ENCODE data around the gene TMEM184C. TPM values are rescaled to one million over a fixed set of nuclear protein-coding genes. Genes with fewer than 3 reads are reported as not detected.

The TMEM184C gene
- polyA plus RNA-seq, 3 donors from 2014 or later = 12.8 to 31.5 (median 21.6) TPM

DNA sequence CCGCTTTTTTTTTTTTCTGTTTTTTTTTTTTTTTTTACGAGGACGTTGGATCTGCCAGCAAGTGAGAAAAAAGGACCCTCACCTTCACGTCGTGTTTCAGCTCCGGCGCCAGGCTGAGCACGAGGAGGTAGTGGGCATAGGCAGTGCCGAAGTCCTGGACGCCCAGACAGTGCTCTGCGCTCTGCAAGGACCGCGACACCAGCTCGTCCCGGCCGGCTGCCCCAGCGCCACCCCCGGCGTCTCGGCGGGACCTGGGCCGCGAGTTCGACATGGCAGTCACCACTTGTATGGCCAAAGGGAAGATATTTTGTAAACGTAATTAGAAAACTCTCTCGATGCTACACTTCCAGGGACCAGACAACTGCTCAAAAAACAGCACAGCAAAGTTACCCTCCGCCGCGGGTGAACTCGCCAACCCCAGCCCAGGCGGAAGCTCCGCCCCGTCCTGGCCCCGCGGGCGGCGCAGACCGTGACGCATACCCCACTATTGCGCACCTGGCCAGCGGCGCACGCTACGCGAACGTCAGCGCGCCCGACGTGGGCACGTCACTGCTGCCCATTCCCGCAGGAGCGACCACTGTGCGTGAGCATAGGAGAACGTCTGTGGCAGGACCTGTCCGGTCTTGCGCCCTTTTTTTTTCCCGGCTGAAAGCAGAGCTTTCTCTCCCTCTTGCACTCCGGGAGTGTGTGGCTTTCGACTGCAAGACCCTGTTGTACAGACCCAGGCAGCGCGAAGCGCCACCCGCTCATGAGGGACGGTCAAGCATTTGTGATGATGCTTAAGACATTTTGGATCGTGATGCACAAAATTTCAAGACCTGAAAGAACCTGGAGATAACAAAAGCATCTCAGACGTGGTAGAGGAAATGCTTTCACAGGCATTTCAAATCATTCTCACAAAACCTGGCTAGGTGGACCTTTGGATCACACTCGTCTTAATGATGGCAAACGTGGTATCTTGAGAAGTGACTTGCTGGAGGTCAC is 66.8 kb downstream of the TMEM184C start, which contains the start of gene PRMT9:
PRMT9 (minus strand) TSS at position 447 of the 984 bp plus-strand sequence; CDS start at position 271, 176 bp downstream.
- peak; percentile 87 to 88 (median 88) for DNase-seq
- Mint-ChIP-seq H3K36me3 (peaks cover under 1 to 4% (median 1%) of the 10 kb centered on the region in 3 donors), H3K4me3 (peak within 1 kb of the TSS; percentile 92 to 97 (median 96)), H3K4me1 (peaks cover 29 to 59% of the 10 kb centered on the region in 2 donors), H3K27me3 (ENCODE audit: low read depth in 3 of 3) (peaks cover 3 to 20% (median 9%) of the 10 kb centered on the region in 3 donors), H3K27ac (peak within 1 kb of the TSS; percentile 95 to 99 (median 98)), H3K9me3 (no peaks in the 10 kb centered on the region)

DNA sequence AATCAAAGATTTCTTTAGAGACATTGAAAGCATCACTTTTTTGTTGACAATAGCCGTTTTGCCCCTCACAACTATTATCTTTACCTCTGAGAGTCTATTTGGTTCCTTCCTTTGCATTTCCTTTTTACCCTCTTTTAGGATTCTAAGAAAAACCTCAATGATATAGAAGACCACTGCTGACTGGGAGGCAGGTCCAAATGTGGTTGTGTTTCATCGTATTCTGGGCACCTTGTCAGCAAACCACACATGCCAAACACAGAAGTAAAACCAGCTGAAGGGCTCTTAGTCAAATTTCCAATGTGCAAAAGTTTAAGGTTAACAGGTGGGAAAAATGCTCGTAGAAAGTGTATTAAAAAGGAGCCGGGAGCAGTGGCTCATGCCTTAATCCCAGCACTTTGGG is 71.9 kb downstream of the TMEM184C start:
- H3K27me3 Mint-ChIP-seq (ENCODE audit: low read depth in 3 of 3) = peaks cover 3 to 20% (median 11%) of the 10 kb centered on the region in 3 donors
- no peaks in the 10 kb centered on the region for H3K36me3 Mint-ChIP-seq
- H3K4me3 Mint-ChIP-seq = peak overlapping the region in 3 of 5 donors; percentile 30 to 46 (median 44)
- H3K9me3 Mint-ChIP-seq = no peaks in the 10 kb centered on the region
- no peak for DNase-seq
- H3K4me1 Mint-ChIP-seq = peaks cover 9 to 22% of the 10 kb centered on the region in 2 donors
- H3K27ac Mint-ChIP-seq = peak overlapping the region; percentile 14 to 74 (median 66)

DNA sequence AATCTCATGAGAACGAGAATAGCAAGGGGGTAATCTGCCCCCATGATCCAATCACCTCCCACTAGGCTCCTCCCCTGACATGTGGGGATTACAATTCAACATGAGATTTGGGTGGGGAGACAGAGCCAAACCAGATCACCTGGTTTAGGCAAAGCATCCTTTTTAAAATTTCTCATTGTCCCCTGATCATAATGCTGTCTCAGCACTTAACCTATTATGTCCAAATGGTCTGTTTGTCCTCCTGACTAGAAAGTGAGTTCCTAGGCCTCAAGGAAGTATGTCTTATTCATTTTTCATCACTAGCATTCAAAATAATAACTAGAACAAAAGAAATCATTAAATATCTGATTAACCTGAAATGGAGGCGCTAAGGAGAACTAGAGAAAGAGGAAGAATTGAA is 74.6 kb downstream of the TMEM184C start:
- Mint-ChIP-seq H3K27me3 (ENCODE audit: low read depth in 3 of 3) (peaks cover 1 to 9% (median 8%) of the 10 kb centered on the region in 3 donors), H3K27ac (no peak overlapping the region), H3K4me3 (no peak overlapping the region), H3K36me3 (no peaks in the 10 kb centered on the region), H3K9me3 (no peaks in the 10 kb centered on the region), H3K4me1 (peaks cover 3 to 12% of the 10 kb centered on the region in 2 donors)
- DNase-seq = no peak

DNA sequence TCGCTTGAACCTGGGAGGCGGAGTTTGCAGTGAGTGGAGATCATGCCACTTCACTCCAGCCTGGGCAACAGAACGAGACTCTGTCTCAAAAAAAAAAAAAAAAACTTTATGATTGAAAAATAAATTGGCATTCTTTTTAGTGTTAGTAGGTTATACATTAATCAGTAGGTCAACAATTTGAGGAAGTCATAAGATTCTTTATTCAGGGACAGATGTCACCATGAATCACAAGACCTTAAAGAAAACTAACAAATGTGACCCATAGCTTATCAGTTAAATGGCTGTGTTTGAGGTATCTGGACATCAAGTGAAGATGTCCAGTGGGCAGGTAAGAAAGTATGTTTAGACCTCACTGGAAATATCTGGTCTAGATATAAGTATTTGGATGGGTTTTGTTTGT is 76.0 kb downstream of the TMEM184C start:
- Mint-ChIP-seq H3K4me3 (no peak overlapping the region), H3K9me3 (no peaks in the 10 kb centered on the region), H3K27me3 (ENCODE audit: low read depth in 3 of 3) (peaks cover 1 to 12% (median 9%) of the 10 kb centered on the region in 3 donors), H3K36me3 (no peaks in the 10 kb centered on the region), H3K27ac (no peak overlapping the region), H3K4me1 (peaks cover 3 to 12% of the 10 kb centered on the region in 2 donors)
- DNase-seq = no peak

DNA sequence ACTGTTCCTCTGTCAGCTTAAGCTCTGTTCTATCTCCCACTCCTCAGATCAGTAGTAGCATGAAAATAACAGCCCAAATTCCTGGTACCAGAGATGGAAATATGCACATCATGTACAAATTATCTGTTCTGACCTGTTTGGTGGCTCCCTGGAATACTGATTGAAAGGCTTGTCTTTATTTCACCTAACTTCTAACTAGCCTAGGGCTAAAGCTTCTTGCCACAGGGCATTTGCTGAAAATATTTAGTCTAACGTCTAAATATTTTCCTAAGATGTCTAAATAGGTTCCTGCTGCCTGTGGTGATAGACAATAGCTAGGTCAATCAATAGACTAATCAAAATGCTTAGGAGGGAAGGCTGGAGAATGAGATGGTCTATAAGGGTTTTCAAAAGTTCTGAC is 79.7 kb downstream of the TMEM184C start:
- no peaks in the 10 kb centered on the region for H3K9me3 Mint-ChIP-seq
- no peak overlapping the region for H3K27ac Mint-ChIP-seq
- H3K27me3 Mint-ChIP-seq (ENCODE audit: low read depth in 3 of 3) = peaks cover 1 to 13% (median 5%) of the 10 kb centered on the region in 3 donors
- H3K4me3 Mint-ChIP-seq = no peak overlapping the region
- no peaks in the 10 kb centered on the region for H3K36me3 Mint-ChIP-seq
- no peak for DNase-seq
- H3K4me1 Mint-ChIP-seq = no peaks in the 10 kb centered on the region

DNA sequence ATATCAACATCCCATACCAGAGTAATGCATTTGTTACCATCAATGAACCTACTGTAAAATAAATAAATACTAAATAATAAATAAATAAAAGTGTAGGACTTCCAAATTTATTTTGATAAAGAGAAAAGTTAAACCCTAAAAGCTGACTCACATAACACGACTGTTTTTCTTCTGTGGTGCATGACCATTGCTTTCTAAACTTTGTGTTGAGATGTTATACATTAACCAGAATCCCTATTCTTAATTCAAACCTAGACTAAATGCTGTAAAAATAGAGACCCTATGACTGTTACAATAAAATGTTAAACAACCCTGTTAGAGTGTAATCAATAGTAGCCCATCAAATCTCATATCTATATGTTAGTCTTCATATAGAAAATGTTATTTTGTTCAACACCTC is 87.6 kb downstream of the TMEM184C start:
- no peak overlapping the region for H3K27ac Mint-ChIP-seq

DNA sequence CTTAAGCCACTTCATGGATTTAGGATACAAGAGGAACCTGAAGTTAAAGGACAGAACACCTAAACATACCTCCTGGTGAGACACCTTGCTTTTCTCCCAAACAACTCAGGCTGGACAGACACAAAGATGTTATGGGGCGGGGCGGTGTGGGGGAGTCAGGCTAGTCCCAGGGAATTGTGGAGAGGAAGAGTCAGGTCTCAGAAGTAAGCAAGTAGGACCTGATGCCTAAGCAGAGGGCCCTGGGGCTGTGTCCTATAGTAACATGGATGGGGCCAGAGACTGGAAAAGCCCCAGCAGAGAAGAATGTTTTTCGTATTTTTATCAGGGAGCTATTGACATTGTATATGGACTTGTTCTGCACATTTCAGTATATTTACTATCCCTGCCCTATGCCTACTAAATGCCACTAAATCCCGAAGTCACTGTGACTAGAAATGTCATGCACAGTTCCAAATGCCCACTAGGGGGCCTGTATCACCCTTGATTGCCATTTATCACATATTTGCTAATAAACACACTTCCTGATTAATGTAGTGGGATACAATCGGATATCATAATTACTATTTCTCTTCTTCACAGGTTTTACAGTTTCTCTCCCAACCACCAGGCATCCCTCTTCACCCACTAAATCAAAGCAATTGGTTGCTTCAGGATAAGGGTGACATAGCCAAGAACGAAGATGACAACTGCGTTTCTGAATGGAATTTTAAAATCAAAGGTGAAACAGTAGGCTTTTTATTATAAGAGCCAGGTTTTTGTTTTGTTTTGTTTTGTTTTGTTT is 90.9 kb downstream of the TMEM184C start:
- no peak overlapping the region for H3K27ac Mint-ChIP-seq
- H3K9me3 Mint-ChIP-seq = no peaks in the 10 kb centered on the region
- no peaks in the 10 kb centered on the region for H3K36me3 Mint-ChIP-seq
- peak; percentile 53 to 58 (median 54) for DNase-seq
- no peak overlapping the region for H3K4me3 Mint-ChIP-seq
- peaks cover 3 to 5% (median 3%) of the 10 kb centered on the region in 3 donors for H3K27me3 Mint-ChIP-seq (ENCODE audit: low read depth in 3 of 3)
- peaks cover 0 to 10% of the 10 kb centered on the region in 2 donors for H3K4me1 Mint-ChIP-seq

More for the DNA sequence above, 87.6 kb downstream of the TMEM184C start:
- Mint-ChIP-seq H3K4me3 (no peak overlapping the region), H3K9me3 (no peaks in the 10 kb centered on the region), H3K27me3 (ENCODE audit: low read depth in 3 of 3) (peaks cover 2 to 8% (median 3%) of the 10 kb centered on the region in 3 donors), H3K36me3 (no peaks in the 10 kb centered on the region), H3K4me1 (peaks cover 0 to 10% of the 10 kb centered on the region in 2 donors)
- DNase-seq = no peak

DNA sequence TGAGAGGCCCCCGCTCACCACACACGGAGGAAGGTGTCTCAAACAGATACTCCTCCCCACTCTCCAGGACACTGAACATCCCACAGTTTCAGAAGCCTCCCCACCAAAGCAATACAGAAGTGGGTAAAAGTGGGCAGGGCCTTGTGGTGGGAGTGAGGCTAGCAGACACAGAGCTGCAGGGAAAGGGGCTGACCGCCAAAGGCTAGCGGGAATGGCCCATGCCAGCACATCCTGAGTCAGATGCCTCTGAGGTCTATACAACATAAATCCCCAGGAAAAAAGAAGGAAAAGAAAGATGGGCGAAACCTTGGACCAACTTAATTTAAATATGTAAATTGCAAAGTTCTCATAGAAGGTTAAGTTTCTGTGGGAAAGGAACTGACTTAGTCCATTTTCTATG is 92.8 kb downstream of the TMEM184C start:
- Mint-ChIP-seq H3K27ac (no peak overlapping the region), H3K36me3 (no peaks in the 10 kb centered on the region), H3K4me1 (peaks cover 0 to 10% of the 10 kb centered on the region in 2 donors), H3K4me3 (no peak overlapping the region), H3K27me3 (ENCODE audit: low read depth in 3 of 3) (peaks cover 1 to 8% (median 8%) of the 10 kb centered on the region in 3 donors), H3K9me3 (no peaks in the 10 kb centered on the region)
- no peak for DNase-seq

DNA sequence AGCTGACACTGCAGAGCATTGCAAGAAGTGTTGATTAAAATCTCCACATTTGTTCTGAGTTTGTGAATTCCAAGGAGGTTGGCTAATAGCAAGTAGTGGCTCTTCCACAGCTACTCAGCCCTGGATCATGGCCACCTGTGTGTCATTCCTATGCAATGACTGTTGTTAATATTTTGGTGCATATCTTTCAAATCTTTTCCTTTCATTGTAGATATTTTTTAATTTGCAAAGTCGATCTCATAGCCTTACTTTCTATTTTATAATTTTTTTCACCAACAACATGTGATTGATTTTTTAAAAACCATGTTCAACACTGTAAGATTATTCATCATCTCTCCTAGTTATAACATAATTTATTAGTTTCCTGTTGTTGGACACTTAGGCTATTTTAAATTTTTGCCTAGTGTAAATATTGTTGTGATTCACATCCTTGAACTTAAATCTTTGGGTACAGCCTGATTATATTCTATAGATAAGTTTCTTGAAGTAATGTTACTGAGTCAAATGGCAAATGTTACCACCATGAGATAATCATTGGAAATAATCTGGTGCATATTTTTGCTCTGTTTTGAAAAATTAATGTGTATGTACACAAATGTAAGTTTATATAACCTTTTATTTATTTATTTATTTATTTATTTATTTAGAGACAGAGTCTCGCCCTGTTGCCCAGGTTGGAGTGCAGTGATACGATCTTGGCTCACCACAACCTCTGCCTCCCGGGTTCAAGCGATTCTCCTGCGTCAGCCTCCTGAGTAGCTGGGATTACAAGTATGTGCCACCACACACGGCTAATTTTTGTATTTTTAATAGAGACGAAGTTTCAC is 97.6 kb downstream of the TMEM184C start:
- H3K4me1 Mint-ChIP-seq = no peaks in the 10 kb centered on the region
- peaks cover 0 to 4% (median 0%) of the 10 kb centered on the region in 3 donors for H3K36me3 Mint-ChIP-seq
- H3K9me3 Mint-ChIP-seq = no peaks in the 10 kb centered on the region
- H3K27me3 Mint-ChIP-seq (ENCODE audit: low read depth in 3 of 3) = peaks cover 0 to 12% (median 9%) of the 10 kb centered on the region in 3 donors
- no peak overlapping the region for H3K27ac Mint-ChIP-seq
- no peak for DNase-seq
- H3K4me3 Mint-ChIP-seq = no peak overlapping the region

DNA sequence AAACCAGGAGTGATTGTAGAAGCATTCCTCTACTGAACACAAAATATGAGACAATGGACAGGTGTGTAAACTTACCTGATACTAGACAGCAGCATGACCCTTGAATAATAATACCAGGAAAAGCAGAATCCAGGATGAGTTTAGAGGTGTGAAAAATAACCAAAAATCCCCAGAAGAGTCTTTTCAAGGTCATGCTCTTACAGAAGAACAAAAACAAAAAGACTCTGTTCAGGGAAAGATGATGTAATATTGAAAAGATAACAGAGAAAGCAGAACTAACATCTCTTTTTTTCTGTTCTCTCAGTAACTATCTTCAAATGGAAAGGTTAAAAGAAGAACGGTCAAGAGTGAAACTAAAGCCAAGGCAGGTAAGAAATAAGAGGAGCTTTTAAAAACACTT is 100.7 kb downstream of the TMEM184C start:
- no peak overlapping the region for H3K4me3 Mint-ChIP-seq
- H3K27me3 Mint-ChIP-seq (ENCODE audit: low read depth in 3 of 3) = peaks cover 0 to 10% (median 9%) of the 10 kb centered on the region in 3 donors
- no peak for DNase-seq
- H3K27ac Mint-ChIP-seq = no peak overlapping the region
- H3K9me3 Mint-ChIP-seq = peaks cover 0 to 1% (median 0%) of the 10 kb centered on the region in 6 donors
- H3K4me1 Mint-ChIP-seq = no peaks in the 10 kb centered on the region
- H3K36me3 Mint-ChIP-seq = peaks cover 0 to 4% (median 0%) of the 10 kb centered on the region in 3 donors

All from immature natural killer cell (primary cell).